Peyer's patch (tissue), 4 donors: ENCODE results near the gene ANK2. TPM values are rescaled to one million over a fixed set of nuclear protein-coding genes. Genes with fewer than 3 reads are reported as not detected.
"Not testable (repeated sequence)": the region's sequence is repeated elsewhere in the genome, so short reads cannot be mapped to it uniquely, and the experiment has no call there.

Experiments
- DNase-seq, 3 donors: peaks; one replicate each; pipeline ENCODE4 v3.0.0-alpha.2; 2017 to 2019
- H3K27ac ChIP-seq, 4 donors: fragments of 200-600 bp; sonication (generic); one replicate each; pipeline ENCODE4 v1.5.1; 2016 to 2019
- H3K27me3 ChIP-seq, 2 donors: fragments of 200-600 bp; sonication (generic); one replicate each; pipeline ENCODE4 v1.5.1; 2019
- H3K36me3 ChIP-seq, 3 donors: fragments of 200-600 bp; sonication (generic); one replicate each; pipeline ENCODE4 v1.5.1; 2016 to 2019
- H3K4me1 ChIP-seq, 4 donors: fragments of 200-600 bp; sonication (generic); one replicate each; pipeline ENCODE4 v1.5.1; 2016 to 2019
- H3K4me3 ChIP-seq, 4 donors: fragments of 200-600 bp; sonication (generic); 1 replicate in 3 of 4; 2 replicates in 1 of 4; pipeline ENCODE4 v1.5.1; 2016 to 2019; ENCODE audit warnings: mild to moderate bottlenecking in 1 of 4
- H3K9me3 ChIP-seq, 4 donors: fragments of 200-600 bp; sonication (generic); one replicate each; pipeline ENCODE4 v1.5.1; 2016 to 2019; ENCODE audit warnings: mild to moderate bottlenecking in 1 of 4
- CTCF ChIP-seq, 6 experiments: fragments of 450-650 bp in 4 of 6; fragments of 200-600 bp in 2 of 6; sonication (generic) in 1 of 6; IDR thresholded peaks; one replicate each; pipeline ENCODE4 v1.5.1; 2017 to 2019; ENCODE audit warnings: antibody characterized with exemption in 6 of 6, mild to moderate bottlenecking in 3 of 6, moderate library complexity in 1 of 6
- POLR2A ChIP-seq, 2 donors: fragments of 450-650 bp; IDR thresholded peaks; one replicate each; pipeline ENCODE4 v1.5.1; 2017; ENCODE audit warnings: antibody characterized with exemption in 2 of 2, mild to moderate bottlenecking in 2 of 2, moderate library complexity in 2 of 2
- total RNA-seq, 4 donors: library from RNA; depleted of rRNA; stranded (reverse); fragments of >200 nt; gene quantifications; one replicate each; pipeline ENCODE4 v1.1.0, GENCODE V29; 2016

The ANK2 gene
- total RNA-seq, 4 donors from 2014 or later, result 5.3 to 85.0 (median 21.1) TPM

GRCh38 chr4:113236916-113237315, 187.5 kb downstream of the ANK2 start:
- no peak for DNase-seq
- Histone ChIP-seq H3K27me3 (no peaks in the 10 kb centered on the region), H3K36me3 (no peaks in the 10 kb centered on the region), H3K9me3 (no peaks in the 10 kb centered on the region), H3K4me3 (no peak overlapping the region), H3K27ac (no peak overlapping the region), H3K4me1 (no peaks in the 10 kb centered on the region)
- TF ChIP-seq POLR2A (IDR thresholded peaks at IDR 0.05), result no peak
- TF ChIP-seq CTCF (IDR thresholded peaks at IDR 0.05), result no peak

GRCh38 chr4:113243312-113243711, 193.9 kb downstream of the ANK2 start:
- Histone ChIP-seq H3K4me1 (no peaks in the 10 kb centered on the region), H3K4me3 (no peak overlapping the region), H3K9me3 (no peaks in the 10 kb centered on the region)

GRCh38 chr4:113244747-113245146, 195.3 kb downstream of the ANK2 start:
- not testable (repeated sequence) for H3K4me3 ChIP-seq, H3K9me3 ChIP-seq, H3K4me1 ChIP-seq, DNase-seq, H3K27me3 ChIP-seq, H3K36me3 ChIP-seq, H3K27ac ChIP-seq

More at GRCh38 chr4:113243312-113243711, 193.9 kb downstream of the ANK2 start:
- no peak for DNase-seq
- Histone ChIP-seq H3K36me3 (no peaks in the 10 kb centered on the region), H3K27me3 (no peaks in the 10 kb centered on the region), H3K27ac (no peak overlapping the region)
- TF ChIP-seq POLR2A (IDR thresholded peaks at IDR 0.05), result no peak
- no peak for TF ChIP-seq CTCF (IDR thresholded peaks at IDR 0.05)

- Histone ChIP-seq H3K4me3 (no peak overlapping the region), H3K27ac (no peak overlapping the region), H3K9me3 (no peaks in the 10 kb centered on the region), H3K4me1 (no peaks in the 10 kb centered on the region), H3K36me3 (no peaks in the 10 kb centered on the region), H3K27me3 (no peaks in the 10 kb centered on the region)
- no peak for TF ChIP-seq POLR2A (IDR thresholded peaks at IDR 0.05)
- TF ChIP-seq CTCF (IDR thresholded peaks at IDR 0.05), result no peak
- DNase-seq, result no peak
Observed at GRCh38 chr4:113248320-113248719, 198.9 kb downstream of the ANK2 start.

GRCh38 chr4:113255628-113256027, 206.2 kb downstream of the ANK2 start:
- Histone ChIP-seq H3K4me3 (no peak overlapping the region), H3K4me1 (no peaks in the 10 kb centered on the region), H3K9me3 (no peaks in the 10 kb centered on the region), H3K27ac (no peak overlapping the region), H3K27me3 (no peaks in the 10 kb centered on the region), H3K36me3 (no peaks in the 10 kb centered on the region)
- TF ChIP-seq POLR2A (IDR thresholded peaks at IDR 0.05) (no peak), CTCF (IDR thresholded peaks at IDR 0.05) (no peak)
- DNase-seq, result no peak

- Histone ChIP-seq H3K4me1 (no peaks in the 10 kb centered on the region), H3K36me3 (no peaks in the 10 kb centered on the region), H3K27me3 (no peaks in the 10 kb centered on the region), H3K27ac (no peak overlapping the region), H3K4me3 (no peak overlapping the region), H3K9me3 (no peaks in the 10 kb centered on the region)
- no peak for DNase-seq
- TF ChIP-seq CTCF (IDR thresholded peaks at IDR 0.05) (no peak), POLR2A (IDR thresholded peaks at IDR 0.05) (no peak)
Observed at GRCh38 chr4:113256946-113257345, 207.5 kb downstream of the ANK2 start.
